ENCODE data around the gene TMEM238L.

Gene TMEM238L

DNA sequence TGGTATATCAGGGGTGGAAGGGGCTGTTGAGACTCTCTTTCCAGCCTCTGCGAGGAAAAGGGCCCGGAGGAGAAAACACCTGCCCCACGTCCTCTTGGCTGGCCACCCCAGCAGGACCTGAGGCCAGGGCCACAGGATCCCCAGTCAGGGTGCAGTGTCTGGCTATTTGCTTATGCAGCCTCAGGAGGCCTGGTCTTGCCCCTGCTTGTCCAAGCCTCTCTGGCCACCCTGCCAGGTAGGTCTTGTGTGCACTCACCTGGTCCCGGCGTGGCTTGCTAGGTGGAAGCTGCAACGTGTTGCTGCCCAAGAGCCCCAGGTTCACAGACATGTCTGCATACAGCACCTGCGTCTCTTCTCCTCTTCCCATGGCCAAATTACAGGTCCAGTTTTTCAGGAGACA, 549 bp downstream of the TMEM238L start:
- DNase-seq, result no peak

- DNase-seq, result no peak
Measured at GRCh38 chr17:10802496-10803284, 1.2 kb downstream of the TMEM238L start.

- no peak for DNase-seq
Measured at GRCh38 chr17:10799407-10799806, 4.5 kb downstream of the TMEM238L start.

DNA sequence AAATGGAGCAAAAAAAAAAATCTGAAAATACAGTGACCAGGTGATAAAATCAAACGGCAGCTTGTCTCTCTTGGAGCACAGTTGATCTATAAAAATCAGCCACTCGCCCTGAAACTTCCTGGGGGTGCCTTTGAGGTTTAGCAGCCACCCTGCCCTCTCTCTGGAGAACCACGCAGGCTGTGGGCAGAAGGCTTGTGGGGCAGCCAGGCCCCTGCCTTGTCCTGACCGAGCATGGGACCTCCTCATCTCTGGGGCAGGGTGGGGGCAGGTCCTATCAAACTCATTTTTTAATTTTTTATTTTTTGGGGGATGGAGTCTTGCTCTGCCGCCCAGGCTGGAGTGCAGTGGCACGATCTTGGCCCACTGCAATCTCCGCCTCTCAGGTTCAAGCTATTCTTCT, 5.0 kb downstream of the TMEM238L start:
- DNase-seq, result no peak

DNA sequence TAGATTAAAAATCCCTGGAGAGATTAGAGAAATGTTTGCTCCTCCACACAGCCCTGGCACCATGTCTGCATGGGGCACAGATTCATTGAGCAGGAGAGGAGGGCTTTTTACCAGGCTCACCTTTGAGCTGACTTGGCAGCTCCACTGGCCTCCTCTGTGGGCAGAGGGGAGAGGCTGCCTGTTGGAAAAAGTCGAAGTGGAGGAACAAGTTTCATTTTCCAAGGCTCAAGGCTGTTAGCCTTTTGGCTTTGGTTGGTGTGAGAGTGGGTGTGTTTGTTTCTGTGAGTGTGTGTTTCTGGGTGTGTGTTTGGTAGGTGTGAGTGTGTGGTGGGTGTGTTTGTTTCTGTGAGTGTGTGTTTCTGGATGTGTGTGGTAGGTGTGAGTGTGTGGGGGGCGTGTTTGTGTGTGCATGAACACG, 5.6 kb downstream of the TMEM238L start:
- no peak for DNase-seq

GRCh38 chr17:10797476-10798328, 6.2 kb downstream of the TMEM238L start:
- no peak for DNase-seq

DNA sequence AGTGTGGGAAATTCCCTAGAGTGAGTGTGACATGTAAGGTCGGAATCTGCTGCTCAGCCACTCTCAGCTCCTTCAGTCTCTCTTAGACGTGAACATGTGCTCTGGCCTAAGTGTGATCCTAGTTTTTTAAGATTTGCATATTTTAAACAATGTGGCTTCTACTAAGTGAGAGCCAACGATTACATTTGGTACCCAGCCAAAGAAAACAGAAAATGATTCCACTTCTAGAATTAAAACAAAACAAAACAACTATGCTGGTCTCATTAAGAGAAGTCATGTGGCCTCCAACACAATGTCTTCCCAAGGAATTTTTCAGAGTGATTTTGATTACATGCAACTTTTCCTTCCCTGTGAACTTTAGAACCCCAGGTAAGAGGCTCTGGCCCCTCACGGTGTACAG, 10.1 kb downstream of the TMEM238L start:
- DNase-seq, result no peak

DNA sequence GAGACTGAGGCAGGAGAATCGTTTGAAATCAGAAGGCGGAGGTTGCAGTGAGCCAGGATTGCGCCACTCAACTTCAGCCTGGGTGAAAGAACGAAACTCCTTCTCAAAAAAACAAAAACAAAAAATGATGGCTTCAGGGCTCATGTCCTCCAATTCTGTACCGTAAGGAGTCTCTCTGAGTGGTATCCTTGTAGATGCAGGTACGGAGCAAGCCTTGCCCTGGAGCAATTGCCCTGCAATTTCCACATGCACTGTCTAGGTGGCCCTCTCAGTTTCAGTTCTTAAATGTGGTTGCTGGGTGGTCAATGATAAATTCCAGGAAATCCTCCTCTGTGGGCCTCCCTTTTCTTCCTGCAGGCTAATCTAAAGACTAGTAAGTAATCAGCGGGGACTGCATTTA, 10.6 kb downstream of the TMEM238L start:
- no peak for DNase-seq

DNA sequence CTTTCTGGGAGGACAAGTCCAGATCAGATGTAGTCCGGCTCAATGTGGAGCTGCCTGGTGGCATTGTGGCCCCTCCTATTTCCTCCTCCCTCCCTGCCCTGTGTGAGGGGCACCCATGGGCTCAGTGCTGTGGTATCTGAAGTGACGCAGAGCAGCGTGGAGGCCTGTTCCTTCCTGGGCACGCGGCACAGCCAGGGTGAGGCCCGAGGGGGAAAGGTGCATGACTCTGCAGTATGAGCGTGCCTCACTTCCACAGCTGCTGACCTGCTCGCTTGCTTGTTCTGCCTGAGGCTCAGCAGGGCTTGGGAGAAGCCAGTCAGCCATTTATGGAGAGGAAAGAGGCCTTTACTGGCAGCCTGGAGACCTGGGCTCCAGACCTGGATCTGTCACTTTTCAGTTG, 11.7 kb downstream of the TMEM238L start:
- no peak for DNase-seq

DNA sequence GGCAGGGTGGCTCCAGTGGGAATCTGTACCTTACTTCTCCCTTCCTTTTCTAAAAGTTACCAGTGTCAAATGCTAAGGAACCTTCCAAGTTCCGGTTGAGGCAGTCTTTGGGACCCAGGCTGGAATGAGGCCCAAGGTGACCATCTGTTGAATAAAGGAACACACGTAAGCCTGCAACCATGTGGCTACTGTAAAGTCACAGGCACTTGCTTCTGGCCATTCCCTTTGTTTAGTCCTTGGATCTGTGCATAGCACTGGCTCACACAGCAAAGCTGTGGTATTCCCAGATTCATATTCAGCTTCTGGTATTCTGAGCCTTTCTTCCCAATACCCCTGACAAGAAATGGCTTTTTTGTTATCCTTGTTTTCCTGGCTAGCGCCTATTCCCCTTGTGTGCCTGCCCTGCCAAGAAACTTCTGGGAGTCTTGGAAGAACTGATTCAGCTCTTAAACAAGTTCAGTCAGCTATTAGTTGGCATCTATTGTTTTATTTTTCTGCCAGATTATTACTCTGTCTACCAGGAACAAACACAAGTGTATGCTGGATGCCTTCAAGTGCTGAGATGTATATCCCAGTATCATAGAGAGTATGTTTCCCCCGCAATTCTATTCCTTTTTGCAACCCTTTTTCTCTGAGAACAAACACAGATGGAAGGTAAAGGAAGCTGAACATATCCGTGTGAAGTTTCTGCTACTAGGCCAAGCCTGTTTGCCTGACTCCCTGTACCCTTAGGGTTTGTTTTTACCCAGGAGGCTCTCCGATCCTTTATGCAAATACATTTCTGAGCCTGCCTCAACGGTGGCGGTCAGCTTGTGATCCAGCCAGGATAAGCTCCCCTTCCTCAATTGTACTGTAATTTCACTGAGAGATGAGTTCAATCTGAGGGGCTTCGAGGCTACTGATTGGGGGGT, 13.2 kb downstream of the TMEM238L start:
- no peak for DNase-seq

- no peak for DNase-seq
Measured at GRCh38 chr17:10789694-10790271, 14.1 kb downstream of the TMEM238L start.

DNA sequence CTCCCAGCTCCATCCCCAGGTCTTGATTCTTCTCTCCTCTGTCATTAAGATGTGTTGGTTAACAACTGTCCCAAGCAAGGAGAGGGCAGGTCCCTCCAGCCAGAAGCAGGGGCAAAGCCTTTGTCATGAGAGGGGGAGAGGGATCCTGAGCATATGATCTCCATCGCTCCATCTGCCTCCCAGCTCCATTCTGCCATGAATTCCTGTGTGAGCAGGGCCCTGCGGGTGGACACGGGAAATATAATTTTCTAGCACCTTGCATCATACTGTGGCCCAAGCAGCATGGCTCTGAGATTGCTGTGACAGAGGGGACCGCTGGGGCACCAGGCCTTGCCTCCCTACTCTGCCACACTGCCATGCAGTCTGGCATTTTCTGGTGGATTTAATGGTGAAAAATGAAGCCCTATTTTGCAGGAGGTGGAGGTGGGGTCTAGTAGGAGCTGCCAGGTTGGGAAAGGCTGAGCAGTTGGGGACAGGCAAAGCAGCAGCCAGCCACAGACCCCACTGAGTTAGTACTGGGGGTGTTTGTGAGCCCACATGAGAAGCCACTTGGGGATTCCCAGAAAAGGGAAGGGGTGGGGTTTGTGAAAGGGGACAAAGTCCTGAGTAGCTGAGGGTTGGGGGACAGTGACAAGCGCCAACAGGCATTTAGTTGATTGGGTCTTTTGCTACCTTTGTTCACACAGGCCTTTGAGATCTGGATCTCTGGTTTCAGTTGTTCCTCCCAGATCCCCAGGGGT, 16.4 kb downstream of the TMEM238L start:
- no peak for DNase-seq

DNA sequence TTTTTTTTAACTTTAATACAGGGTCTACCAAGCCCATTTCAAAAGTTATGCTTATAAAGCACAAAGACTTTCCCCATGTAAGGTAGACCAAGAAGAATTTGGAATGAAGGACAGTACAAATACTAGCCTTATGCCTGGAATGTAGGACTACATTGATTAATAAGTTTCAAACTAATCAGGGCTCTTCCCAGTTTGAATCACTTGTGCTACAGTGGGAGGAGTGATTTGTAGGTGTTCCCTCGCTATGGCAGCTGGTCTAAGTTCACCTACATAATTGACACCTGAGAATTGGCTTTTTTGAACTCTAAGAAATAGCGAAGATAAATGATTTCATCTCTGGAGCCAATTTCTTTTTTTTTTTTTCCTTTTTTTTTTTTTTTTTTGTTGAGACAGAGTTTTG, 18.6 kb downstream of the TMEM238L start:
- no peak for DNase-seq

DNA sequence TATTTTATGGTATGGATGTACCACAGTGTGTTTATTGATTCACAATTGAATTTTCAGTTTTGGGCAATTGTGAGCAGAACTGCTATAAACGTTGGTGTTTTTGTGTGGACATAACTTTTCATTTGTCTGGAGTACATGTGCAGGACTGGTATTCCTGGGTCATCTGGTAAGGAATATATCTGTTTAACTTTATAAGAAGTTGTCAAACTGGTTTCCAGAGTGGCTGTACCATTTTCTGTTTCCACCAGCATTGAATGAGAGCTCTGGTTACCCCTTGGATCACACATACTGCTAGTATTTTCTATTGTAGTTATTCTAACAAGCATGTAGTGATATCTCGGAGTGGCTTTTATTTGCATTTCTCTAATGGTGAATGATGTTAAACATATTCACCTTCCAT, 24.3 kb downstream of the TMEM238L start:
- no peak for DNase-seq

- no peak for DNase-seq
Measured at GRCh38 chr17:10777890-10778289, 26.0 kb downstream of the TMEM238L start.

DNA sequence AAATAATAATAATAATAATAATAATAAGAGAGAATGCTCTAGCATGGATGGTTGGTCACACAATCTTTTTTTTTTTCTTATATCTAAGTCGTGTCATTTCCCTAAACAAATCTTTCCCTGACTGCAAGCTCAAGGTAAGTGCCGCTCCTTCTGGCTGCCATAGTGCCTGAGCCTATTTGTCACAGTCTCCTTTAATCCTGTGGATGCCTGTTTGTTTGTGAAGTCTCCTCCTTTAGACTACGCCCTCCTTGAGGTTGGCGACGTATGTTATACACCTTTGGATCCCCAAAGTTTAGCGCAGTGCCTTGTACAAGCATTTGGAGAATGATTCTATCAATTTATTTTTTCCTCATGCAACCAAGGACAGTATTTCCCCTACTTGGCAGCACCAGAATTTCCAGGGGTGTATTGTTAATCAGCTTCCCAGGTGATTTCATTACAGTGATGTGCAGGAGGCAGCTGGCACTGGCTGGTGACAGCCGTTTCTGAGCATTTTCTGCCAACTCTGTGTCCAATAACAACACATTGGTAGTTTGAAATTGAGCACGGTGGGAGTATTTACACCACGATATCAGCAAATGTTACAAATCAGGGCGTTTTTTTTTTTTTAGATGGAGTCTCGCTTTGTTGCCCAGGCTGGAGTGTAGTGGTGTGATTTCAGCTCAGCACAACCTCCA, 26.6 kb downstream of the TMEM238L start:
- DNase-seq, result no peak

- no peak for DNase-seq
Measured at GRCh38 chr17:10776381-10776780, 27.5 kb downstream of the TMEM238L start.

DNA sequence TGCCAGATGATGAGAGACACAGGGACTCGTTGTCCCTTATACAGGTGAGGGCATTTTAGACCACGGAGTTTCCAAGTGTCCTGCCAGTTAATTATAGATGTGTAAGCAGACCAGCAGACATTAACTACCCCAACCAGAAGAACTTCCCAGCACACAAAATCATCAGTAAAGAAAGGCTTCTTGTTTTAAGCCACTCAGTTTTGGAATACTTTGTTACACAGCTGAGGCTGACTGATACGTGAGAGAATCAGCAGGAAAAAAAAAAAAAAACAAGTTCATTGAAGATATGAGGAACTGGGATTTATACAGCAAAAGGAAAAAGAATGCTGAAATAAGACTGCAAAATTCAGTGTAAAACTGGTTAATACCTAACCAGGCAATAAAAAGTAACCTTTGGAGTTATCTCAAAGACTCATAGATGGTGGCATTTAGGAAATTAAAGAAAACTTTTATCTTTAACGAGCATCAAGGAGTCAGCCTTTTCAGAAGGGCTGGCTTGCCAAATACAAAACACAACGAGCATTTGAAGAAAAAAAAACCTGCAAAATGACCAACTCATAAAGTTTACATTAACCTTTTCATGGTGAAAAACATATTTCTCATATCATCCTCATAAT, 28.1 kb downstream of the TMEM238L start:
- no peak for DNase-seq

GRCh38 chr17:10775058-10775457, 28.8 kb downstream of the TMEM238L start:
- no peak for DNase-seq

GRCh38 chr17:10773391-10773790, 30.5 kb downstream of the TMEM238L start:
- no peak for DNase-seq
